HL-60 (cell line): ENCODE results near the gene TXNRD2.

Experiments used
- DNase-seq, 2 experiments: peaks; one replicate each; pipeline ENCODE4 v3.0.0-alpha.2; 2010 to 2020; ENCODE audit warnings: low read depth in 1 of 2, low spot score in 1 of 2
- H3K27ac ChIP-seq: fragments of 250-450 bp; sonication (Bioruptor Pico); replicated peaks from 2 replicates; pipeline ENCODE4 v1.5.1; 2020; ENCODE audit warnings: mild to moderate bottlenecking, moderate library complexity
- H3K27me3 ChIP-seq: fragments of 250-450 bp; sonication (Bioruptor Pico); 2 replicates; pipeline ENCODE4 v1.5.1; 2021; ENCODE audit warnings: mild to moderate bottlenecking, moderate library complexity; ENCODE audit not compliant: insufficient read depth, poor library complexity, severe bottlenecking
- H3K4me3 ChIP-seq: replicated peaks from 2 replicates; pipeline ENCODE4 v1.5.1; 2011; ENCODE audit warnings: mild to moderate bottlenecking, control low read depth, low read length; ENCODE audit not compliant: insufficient read depth
- CTCF ChIP-seq: IDR thresholded peaks from one replicate; pipeline ENCODE4 v1.5.1; 2011; ENCODE audit warnings: low read length, control low read depth, inconsistent platforms; ENCODE audit not compliant: insufficient read depth
- GABPA ChIP-seq: IDR thresholded peaks from 2 replicates; pipeline ENCODE4 v1.6.1; 2012; ENCODE audit warnings: low read depth
- POLR2AphosphoS5 ChIP-seq: IDR thresholded peaks from 2 replicates; pipeline ENCODE4 v1.6.1; 2012; ENCODE audit warnings: low read depth
- SPI1 ChIP-seq: IDR thresholded peaks from 2 replicates; pipeline ENCODE4 v1.6.1; 2012; ENCODE audit warnings: low read depth, mild to moderate bottlenecking, borderline replicate concordance
- TF ChIP-seq, protein P1 (sequence below): IDR thresholded peaks from 2 replicates; pipeline ENCODE4 v1.6.1; 2012; ENCODE audit warnings: low read depth; ENCODE audit not compliant: insufficient replicate concordance

The TXNRD2 gene

DNA sequence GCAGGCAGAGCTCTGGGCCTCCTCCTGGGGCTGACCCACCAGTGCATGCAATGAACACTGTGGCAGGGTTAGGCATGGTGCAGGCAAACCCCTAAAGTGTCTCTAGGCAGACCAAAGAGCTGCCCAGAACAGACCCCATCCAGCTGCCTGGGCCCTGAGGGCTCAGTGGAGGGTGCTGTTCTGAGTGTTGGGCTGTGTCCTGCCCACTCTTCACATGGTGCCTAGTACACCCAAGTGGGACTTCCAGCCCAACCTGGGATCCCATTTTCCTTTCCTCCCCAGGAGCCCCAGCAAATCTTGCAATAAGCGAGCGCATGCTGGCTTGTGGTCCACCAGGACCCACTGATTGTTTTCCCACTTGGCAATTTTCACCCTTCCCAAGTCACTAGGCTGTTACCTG, 48.6 kb upstream of the TXNRD2 start:
- no peak for DNase-seq
- no peak for TF ChIP-seq CTCF
- TF ChIP-seq, protein P1, sequence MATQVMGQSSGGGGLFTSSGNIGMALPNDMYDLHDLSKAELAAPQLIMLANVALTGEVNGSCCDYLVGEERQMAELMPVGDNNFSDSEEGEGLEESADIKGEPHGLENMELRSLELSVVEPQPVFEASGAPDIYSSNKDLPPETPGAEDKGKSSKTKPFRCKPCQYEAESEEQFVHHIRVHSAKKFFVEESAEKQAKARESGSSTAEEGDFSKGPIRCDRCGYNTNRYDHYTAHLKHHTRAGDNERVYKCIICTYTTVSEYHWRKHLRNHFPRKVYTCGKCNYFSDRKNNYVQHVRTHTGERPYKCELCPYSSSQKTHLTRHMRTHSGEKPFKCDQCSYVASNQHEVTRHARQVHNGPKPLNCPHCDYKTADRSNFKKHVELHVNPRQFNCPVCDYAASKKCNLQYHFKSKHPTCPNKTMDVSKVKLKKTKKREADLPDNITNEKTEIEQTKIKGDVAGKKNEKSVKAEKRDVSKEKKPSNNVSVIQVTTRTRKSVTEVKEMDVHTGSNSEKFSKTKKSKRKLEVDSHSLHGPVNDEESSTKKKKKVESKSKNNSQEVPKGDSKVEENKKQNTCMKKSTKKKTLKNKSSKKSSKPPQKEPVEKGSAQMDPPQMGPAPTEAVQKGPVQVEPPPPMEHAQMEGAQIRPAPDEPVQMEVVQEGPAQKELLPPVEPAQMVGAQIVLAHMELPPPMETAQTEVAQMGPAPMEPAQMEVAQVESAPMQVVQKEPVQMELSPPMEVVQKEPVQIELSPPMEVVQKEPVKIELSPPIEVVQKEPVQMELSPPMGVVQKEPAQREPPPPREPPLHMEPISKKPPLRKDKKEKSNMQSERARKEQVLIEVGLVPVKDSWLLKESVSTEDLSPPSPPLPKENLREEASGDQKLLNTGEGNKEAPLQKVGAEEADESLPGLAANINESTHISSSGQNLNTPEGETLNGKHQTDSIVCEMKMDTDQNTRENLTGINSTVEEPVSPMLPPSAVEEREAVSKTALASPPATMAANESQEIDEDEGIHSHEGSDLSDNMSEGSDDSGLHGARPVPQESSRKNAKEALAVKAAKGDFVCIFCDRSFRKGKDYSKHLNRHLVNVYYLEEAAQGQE, result no peak
- no peak for TF ChIP-seq GABPA
- TF ChIP-seq POLR2AphosphoS5, result no peak
- no peak for TF ChIP-seq SPI1
- Histone ChIP-seq H3K27me3 (no peaks in the 10 kb centered on the region), H3K4me3 (no peak overlapping the region), H3K27ac (no peak overlapping the region)

DNA sequence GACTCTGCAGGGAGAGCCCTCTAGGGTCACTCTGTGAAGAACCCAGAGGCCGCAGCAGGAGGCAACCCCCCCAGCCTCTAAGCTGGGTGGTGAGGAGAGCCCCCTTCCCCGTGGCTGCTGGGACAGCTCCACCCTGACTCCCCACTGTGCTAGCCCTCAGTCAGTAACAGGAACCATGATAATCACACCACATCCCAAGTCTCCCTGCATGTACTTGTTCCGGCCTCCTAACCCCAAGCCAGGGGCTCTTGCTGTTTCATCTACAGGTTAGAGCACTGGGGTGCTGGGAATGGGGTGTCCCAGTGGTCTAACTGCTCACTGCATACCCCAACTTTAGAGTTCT, 48.1 kb upstream of the TXNRD2 start:
- no peak overlapping the region for H3K27ac ChIP-seq
- H3K27me3 ChIP-seq, result no peaks in the 10 kb centered on the region
- no peak for TF ChIP-seq SPI1
- TF ChIP-seq, protein P1, result no peak
- no peak for TF ChIP-seq GABPA
- no peak for TF ChIP-seq POLR2AphosphoS5
- TF ChIP-seq CTCF, result no peak
- DNase-seq, result no peak
- no peak overlapping the region for H3K4me3 ChIP-seq

DNA sequence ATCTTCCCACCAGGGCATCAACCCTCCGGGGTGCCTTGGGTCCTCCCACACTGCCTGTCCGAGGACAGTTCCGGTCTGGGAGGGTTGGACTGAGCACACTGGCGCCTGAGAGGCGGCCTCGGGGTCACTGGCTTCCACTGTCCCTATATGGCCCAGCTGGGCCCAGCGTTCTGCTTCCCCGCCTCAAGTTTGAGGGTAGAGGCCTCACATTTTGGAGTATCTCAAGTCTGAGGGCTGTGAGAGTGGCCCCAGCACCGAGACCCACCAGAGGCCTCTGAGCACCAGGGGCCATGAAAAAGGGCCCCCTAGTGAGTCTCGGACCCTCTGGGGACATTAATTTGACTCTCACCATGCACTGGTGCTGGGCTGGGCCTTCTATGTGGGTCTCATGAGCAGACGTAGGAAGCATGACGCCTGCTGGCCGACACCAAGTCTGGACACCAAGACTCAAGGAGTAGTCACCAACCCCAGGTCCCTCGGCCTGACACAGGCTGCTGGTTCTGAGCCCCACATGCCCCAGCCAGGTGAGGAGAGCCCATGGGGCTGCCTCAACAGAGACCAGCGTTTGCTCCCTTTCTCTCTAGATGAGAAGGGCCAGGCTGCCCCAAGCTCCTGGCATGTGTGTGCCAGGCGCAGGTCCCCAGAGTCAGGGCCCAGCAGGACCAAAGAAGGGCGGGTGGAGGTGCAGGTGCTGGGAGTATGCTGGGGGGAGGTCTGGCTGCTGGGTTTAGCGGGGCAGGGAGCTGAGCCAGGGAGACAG, 47.5 kb upstream of the TXNRD2 start:
- DNase-seq, result no peak
- H3K27ac ChIP-seq, result no peak overlapping the region
- TF ChIP-seq POLR2AphosphoS5 (no peak), CTCF (no peak), GABPA (no peak), SPI1 (no peak)
- TF ChIP-seq, protein P1, result no peak

More for the DNA sequence above, 47.5 kb upstream of the TXNRD2 start:
- H3K4me3 ChIP-seq, result no peak overlapping the region
- H3K27me3 ChIP-seq, result no peaks in the 10 kb centered on the region
